CD4-positive, alpha-beta T cell treated with Interleukin-12 subunit alpha and Interleukin-12 subunit beta, for 1 hour (primary cell): ENCODE measurements around the gene MYBPH.

ENCODE experiments used
- DNase-seq: peaks from one replicate; pipeline ENCODE4 v3.0.0-alpha.2; 2020

The MYBPH gene

DNA sequence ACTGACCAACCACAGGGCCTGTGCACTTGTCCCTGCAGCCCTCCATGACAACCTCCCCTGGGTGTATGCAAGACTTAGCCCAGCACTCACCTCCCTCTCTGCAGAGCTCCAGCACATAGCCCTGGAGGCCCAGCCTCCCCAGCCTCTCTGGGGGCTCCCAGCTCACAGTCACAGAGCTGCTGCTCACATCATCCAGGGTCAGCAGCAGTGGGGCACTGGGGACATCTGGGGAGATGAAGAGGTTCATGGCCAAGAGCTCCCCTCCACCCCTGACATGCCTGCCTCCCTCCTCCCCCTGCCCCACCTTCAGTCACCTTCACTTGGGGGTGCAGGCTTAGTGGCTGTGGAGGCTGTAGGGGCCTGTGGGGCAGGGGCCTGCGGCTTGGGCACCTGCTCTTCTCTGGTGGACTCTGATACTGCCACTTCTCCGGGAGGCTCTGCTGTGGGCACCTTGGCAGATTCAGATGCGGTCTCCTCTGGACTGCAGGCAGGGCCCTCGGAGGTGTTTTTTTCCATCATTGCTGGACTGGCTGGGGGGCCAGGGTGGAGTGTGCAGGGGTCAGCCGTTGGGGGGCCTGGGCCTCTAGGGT, at the start of gene MYBPH:
Gene MYBPH (minus strand): TSS at position 590 of the 590 bp plus-strand sequence. CDS start 71 bp downstream, at position 519.
- DNase-seq: no peak

DNA sequence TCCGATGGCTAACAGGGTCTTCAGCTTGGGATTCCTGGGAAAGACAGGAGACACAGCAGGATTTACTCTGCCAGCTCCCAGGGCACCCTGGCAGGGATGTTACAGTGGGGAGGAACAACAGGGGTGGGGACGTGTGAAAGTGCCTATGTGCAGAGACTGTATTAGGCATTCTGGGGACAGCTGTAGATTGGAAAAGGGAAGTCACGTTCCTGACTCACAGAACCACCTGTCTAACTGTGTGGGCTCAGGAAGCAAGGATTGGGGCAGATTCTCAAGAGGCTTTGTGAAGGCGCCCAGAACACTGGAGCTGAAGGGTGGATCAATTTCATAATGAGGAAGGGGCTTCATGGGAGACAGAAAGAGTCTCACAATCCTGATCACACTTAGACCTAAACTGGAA, 49.4 kb upstream of the MYBPH start:
- DNase-seq: no peak

DNA sequence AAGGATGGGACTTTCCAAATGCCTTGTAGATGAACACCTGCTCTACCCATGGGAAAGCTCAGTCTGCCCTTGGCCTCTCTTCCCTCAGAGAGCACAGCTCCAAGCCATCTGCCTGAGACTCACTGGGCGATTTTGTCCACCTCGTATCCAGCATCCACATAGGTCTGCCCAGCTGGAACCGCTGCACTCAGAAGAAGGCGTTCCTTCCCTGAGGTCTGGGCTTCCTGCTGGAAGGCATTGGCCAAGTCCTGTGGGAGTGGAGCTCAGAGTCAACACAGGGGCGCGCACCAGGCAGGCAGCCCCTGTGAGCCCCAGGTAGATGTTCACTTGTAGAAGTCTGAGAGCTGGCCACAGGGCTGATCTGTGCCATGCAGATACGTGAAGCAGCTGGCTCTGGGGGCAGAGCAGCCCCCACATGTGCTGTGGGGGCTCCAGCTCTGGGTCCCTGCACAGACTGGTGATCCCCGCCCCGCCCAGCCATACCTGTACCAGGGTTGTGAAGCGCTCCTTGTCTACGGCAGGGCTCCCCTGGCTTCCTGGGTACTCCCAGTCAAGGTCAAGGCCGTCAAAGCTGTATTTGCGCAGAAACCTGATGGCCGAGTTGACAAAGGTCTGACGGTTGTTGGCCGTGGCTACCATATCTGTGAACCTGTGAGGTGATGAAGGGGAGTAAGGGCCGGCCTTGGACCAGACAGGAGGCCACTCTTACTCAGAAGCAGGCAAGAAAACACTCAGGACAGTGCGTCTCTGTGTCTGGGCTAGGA, 47.6 kb upstream of the MYBPH start:
- DNase-seq: no peak

DNA sequence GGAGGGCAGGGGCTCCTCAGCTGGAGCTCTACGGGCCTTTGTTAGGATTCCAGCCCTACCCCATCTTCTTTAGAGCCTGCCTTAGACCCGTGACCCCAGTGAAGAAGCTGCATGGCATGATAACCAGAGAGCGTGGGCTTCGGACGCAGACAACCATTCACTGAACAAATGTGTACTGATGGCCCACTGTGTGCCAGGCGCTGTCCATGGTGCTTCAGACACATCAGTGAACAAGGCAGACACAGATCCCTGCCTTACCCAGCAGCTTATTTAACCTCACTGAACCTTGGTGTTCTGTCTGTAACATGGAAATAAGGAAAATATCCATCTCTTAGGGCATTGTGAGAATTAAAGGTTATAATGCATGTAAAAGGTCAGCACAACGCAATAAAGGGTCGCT, 44.3 kb upstream of the MYBPH start:
- DNase-seq: no peak

DNA sequence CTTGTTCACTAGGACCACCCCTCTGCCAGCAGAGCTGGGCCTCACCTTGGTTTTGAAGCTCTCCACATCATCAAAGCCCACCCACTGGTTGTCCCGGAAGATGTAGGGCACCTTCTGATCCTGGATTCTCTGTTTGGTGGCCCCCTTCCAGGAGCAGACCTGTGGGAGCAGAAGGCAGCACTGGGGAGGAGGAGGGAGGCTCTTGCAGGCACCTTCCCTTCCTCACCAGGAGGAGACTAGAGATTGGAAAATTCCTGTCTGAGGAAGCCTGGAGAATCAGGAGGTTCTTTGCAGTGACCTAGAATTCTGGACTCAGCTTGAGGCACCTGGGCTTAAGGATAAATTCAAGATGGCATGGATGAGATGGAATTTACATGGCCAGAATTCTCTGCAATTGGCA, 43.5 kb upstream of the MYBPH start:
- DNase-seq: no peak

DNA sequence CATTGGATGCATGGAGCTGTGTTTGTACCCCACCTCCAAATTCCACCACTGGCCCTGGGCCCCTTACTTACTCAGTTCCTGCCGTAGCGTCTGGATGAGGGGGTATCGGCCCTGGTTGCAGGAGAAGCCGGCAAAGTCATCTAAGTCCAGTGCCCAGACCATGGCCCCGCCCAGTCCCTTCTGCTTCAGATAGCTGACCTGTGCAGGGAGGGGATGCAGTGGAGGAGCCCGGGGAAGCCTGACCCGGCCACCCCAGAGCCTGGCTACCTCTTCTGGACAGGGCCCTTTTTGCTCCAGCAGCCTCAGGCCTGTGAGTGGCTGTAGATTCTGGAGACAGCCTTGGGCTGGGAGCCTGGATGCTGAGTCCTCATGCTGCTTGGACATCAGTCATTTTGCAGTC, 42.0 kb upstream of the MYBPH start:
- no peak for DNase-seq

- DNase-seq: no peak
Measured at GRCh38 chr1:203217139-203217655, 41.6 kb upstream of the MYBPH start.

- DNase-seq: peak; percentile 63
Measured at GRCh38 chr1:203216274-203217138, 40.9 kb upstream of the MYBPH start.

DNA sequence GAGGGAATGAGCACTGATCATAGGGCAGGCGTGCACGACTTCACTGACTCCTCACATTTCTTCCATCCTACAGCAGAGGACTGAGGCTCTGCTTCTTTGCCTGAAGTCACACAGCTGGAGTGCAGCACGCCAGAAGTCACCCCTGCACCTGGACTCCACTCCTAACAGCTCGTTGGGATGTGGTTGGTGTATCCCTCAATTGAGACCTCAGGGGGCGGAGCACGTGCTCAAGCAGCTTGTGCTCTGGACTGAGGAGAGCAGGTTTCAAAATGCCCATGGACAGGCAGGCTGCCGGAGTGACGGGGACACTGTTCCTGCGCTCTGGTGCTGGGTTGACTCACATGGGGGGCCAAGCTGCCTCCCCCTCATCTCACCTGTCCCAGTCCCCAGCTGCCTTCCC, 39.9 kb upstream of the MYBPH start:
- DNase-seq: no peak

GRCh38 chr1:203214871-203215270, 39.2 kb upstream of the MYBPH start:
- no peak for DNase-seq

- no peak for DNase-seq
Measured at GRCh38 chr1:203213126-203213525, 37.5 kb upstream of the MYBPH start.

- DNase-seq: no peak
Measured at GRCh38 chr1:203211812-203212211, 36.2 kb upstream of the MYBPH start.

- no peak for DNase-seq
Measured at GRCh38 chr1:203210988-203211387, 35.4 kb upstream of the MYBPH start.

GRCh38 chr1:203210350-203210749, 34.7 kb upstream of the MYBPH start:
- DNase-seq: no peak

DNA sequence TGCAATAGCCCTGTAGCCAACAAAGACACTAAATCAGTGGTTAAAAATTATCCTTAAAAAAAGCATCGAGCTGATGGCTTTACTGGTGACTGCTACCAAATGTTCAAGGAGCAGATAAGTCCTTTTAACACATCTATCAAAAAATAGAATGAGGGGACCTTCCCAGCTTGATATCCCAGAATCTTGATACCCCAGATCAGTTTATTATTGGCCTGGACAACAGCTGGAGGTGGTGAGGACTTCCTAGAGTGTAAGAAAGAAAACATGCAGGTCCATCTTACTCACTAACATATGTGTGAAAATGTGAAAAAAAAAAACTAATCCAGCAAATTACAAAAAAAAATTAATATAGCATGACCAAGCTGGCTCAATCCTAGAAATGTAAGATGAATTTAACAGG, 32.6 kb upstream of the MYBPH start:
- no peak for DNase-seq

DNA sequence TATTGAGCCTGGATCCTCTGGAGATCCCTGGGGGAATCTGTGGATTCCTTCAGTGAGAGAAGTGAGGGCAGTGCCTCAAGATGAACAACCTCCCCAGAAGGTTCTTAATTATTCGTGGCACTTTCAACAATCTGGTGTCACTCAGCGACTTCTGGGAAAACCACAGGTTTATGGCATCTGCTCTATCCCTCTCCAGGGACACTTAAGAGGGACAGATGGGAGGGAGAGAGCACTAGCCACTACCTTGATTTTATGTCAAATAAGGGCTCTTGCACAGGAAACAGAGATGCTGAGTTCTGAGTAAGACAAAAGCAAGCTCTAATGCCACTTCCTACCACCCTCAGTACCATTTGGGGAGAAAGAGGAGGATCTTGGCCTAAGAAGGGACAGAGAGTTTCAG, 32.1 kb upstream of the MYBPH start:
- no peak for DNase-seq

GRCh38 chr1:203206129-203206687, 30.6 kb upstream of the MYBPH start:
- DNase-seq: no peak

- DNase-seq: no peak
Measured at GRCh38 chr1:203204756-203205155, 29.1 kb upstream of the MYBPH start.

GRCh38 chr1:203202431-203203245, 27.0 kb upstream of the MYBPH start:
- DNase-seq: no peak

- DNase-seq: no peak
Measured at GRCh38 chr1:203201516-203202205, 26.0 kb upstream of the MYBPH start.

DNA sequence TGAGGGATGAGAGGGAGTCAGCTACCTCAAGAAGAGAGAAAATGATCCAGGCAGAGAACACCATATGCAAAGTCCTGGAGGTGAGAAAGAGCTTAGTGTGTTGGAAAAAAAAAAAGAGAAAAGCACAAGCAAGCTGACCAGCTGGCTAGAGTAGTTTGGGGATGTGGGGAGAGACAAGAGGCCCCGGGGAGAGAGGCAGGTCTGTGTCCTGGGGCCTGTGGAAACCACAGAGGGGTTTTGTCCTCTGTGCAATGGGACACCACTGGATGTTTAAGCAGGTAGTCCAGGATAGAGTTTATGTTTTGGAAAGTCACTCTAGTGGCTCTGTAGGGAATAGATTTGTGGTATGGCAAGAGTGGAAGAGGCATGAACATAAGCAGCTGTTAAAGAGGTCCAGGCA, 25.3 kb upstream of the MYBPH start:
- DNase-seq: no peak
